SK-N-SH (cell line): Measurements from ENCODE around the gene C17orf67. TPM values are rescaled to one million over a fixed set of nuclear protein-coding genes. Genes with fewer than 3 reads are reported as not detected.

Source experiments
- CTCF ChIA-PET: fragments of 300-600, 350-600 bp; formaldehyde crosslinking; extraction: SDS; loops from one replicate; lab custom pipeline; 2021; lab: Yijun Ruan, JAX
- POLR2A ChIA-PET: fragments of 350-600 bp; sonication (Branson Sonifier 250); formaldehyde crosslinking; extraction: SDS; loops from one replicate; lab custom pipeline; 2020; ENCODE audit warnings: antibody characterized with exemption, inconsistent platforms; lab: Yijun Ruan, JAX
- DNase-seq: peaks from one replicate; pipeline ENCODE4 v3.0.0; 2012
- H2AFZ ChIP-seq: fragments of 200-600 bp; sonication (generic); 2 replicates; pipeline ENCODE4 v1.8.1; 2016; ENCODE audit warnings: antibody characterized with exemption, mild to moderate bottlenecking, low read depth
- H3F3A ChIP-seq: fragments of 200-600 bp; sonication (generic); replicated peaks from 2 replicates; pipeline ENCODE3; 2016; ENCODE audit warnings: antibody characterized with exemption, mild to moderate bottlenecking; ENCODE audit not compliant: insufficient read depth
- H3K27ac ChIP-seq, 2 experiments: fragments of 200-500 bp in 1 of 2; fragments of 200-600 bp in 1 of 2; sonication (Bioruptor generic) in 1 of 2; sonication (generic), shearing (Covaris generic) in 1 of 2; 2 replicates each; pipeline versions ENCODE4 v1.5.1 to v1.6.1; 2014 to 2016; ENCODE audit warnings: low read depth in 2 of 2, inconsistent platforms in 1 of 2, low read length in 1 of 2, mild to moderate bottlenecking in 1 of 2, mixed read lengths in 1 of 2
- H3K27me3 ChIP-seq: fragments of 200-600 bp; sonication (generic), shearing (Covaris generic); 2 replicates; pipeline ENCODE4 v1.6.1; 2016; ENCODE audit warnings: mixed run types; ENCODE audit not compliant: insufficient read depth
- H3K36me3 ChIP-seq, 2 experiments: fragments of 200-500 bp in 1 of 2; fragments of 200-600 bp in 1 of 2; sonication (Bioruptor generic) in 1 of 2; sonication (generic) in 1 of 2; replicated peaks in 1 of 2; 2 replicates each; pipeline versions ENCODE3 to v1.5.1; 2014 to 2016; ENCODE audit warnings: low read length in 1 of 2, mild to moderate bottlenecking in 1 of 2; ENCODE audit not compliant: insufficient read depth in 2 of 2, control insufficient read depth in 1 of 2
- H3K4me1 ChIP-seq, 2 experiments: fragments of 200-500 bp in 1 of 2; fragments of 200-600 bp in 1 of 2; sonication (Bioruptor generic) in 1 of 2; sonication (generic), shearing (Covaris generic) in 1 of 2; 2 replicates each; pipeline versions ENCODE4 v1.5.1 to v1.6.1; 2014 to 2016; ENCODE audit warnings: low read depth in 1 of 2, low read length in 1 of 2, mixed run types in 1 of 2; ENCODE audit not compliant: insufficient read depth in 2 of 2, control insufficient read depth in 1 of 2
- H3K4me2 ChIP-seq: fragments of 200-600 bp; sonication (generic), shearing (Covaris generic); 2 replicates; pipeline ENCODE4 v1.6.1; 2017; ENCODE audit warnings: mixed run types
- H3K4me3 ChIP-seq, 2 experiments: fragments of 200-500 bp in 1 of 2; fragments of 200-600 bp in 1 of 2; sonication (Bioruptor generic) in 1 of 2; sonication (generic), shearing (Covaris generic) in 1 of 2; 2 replicates each; pipeline versions ENCODE4 v1.5.1 to v1.8.1; 2014 to 2016; ENCODE audit warnings: low read depth in 2 of 2, inconsistent platforms in 1 of 2, low read length in 1 of 2, mild to moderate bottlenecking in 1 of 2, mixed read lengths in 1 of 2, moderate library complexity in 1 of 2
- H3K79me2 ChIP-seq: fragments of 200-600 bp; sonication (generic); 2 replicates; pipeline ENCODE4 v1.8.1; 2017; ENCODE audit warnings: mild to moderate bottlenecking; ENCODE audit not compliant: insufficient read depth
- H3K9ac ChIP-seq: fragments of 200-600 bp; sonication (generic); 2 replicates; pipeline ENCODE4 v1.6.1; 2017; ENCODE audit warnings: mixed run types
- H3K9me2 ChIP-seq: fragments of 200-600 bp; sonication (generic); 2 replicates; pipeline ENCODE4 v1.6.1; 2017; ENCODE audit warnings: mixed run types
- H3K9me3 ChIP-seq: fragments of 200-600 bp; sonication (generic); 2 replicates; pipeline ENCODE4 v1.6.1; 2017; ENCODE audit warnings: mixed run types, mild to moderate bottlenecking, moderate library complexity
- H4K20me1 ChIP-seq: fragments of 200-600 bp; sonication (generic); 2 replicates; pipeline ENCODE4 v1.6.1; 2017; ENCODE audit warnings: mild to moderate bottlenecking, mixed run types; ENCODE audit not compliant: insufficient read depth
- EZH2phosphoT487 ChIP-seq: fragments of 200-600 bp; sonication (generic); IDR thresholded peaks from 2 replicates; pipeline ENCODE4 v1.6.1; 2017; ENCODE audit warnings: low read depth, mixed run types, mild to moderate bottlenecking, antibody characterized with exemption, moderate library complexity, borderline replicate concordance
- MXI1 ChIP-seq: IDR thresholded peaks from 2 replicates; pipeline ENCODE4 v1.6.1; 2012; ENCODE audit warnings: mild to moderate bottlenecking, low read depth, low read length, improper control_type of control experiment
- NRF1 ChIP-seq: IDR thresholded peaks from 2 replicates; pipeline ENCODE4 v1.6.1; 2012; ENCODE audit warnings: low read depth, mild to moderate bottlenecking, low read length
- REST ChIP-seq: IDR thresholded peaks from 2 replicates; pipeline ENCODE4 v1.6.1; 2012; ENCODE audit warnings: mild to moderate bottlenecking, low read depth, low read length, moderate library complexity
- RFX5 ChIP-seq: IDR thresholded peaks from 2 replicates; pipeline ENCODE4 v1.6.1; 2012; ENCODE audit warnings: mild to moderate bottlenecking, improper control_type of control experiment, low read length
- SIN3A ChIP-seq: IDR thresholded peaks from 2 replicates; pipeline ENCODE4 v1.6.1; 2012; ENCODE audit warnings: low read depth, mild to moderate bottlenecking, low read length, moderate library complexity, borderline replicate concordance
- TAF1 ChIP-seq: IDR thresholded peaks from 2 replicates; pipeline ENCODE4 v1.6.1; 2012; ENCODE audit warnings: low read depth, mild to moderate bottlenecking, low read length, moderate library complexity, borderline replicate concordance
- WGBS: methylation state at CpG from one replicate; pipeline ENCODE4 v1.1.6; 2017; ENCODE audit warnings: low lambda C conversion rate; 5-methylcytosine and 5-hydroxymethylcytosine counted together
- polyA plus RNA-seq, 3 experiments: library from polyadenylated mRNA; depleted of rRNA; stranded (reverse); fragments of >200 nt; gene quantifications; 2 replicates each; pipeline ENCODE4 v1.2.3, GENCODE V29; 2012
- TF ChIP-seq, protein P1 (sequence below): IDR thresholded peaks from 2 replicates; pipeline ENCODE4 v1.4.0; 2012; ENCODE audit warnings: low read depth, borderline replicate concordance

Gene C17orf67
- polyA plus RNA-seq, 1 of the 3 experiments (the other 2 are of a cell fraction) = 1.7 TPM

- no peak overlapping the region for H2AFZ ChIP-seq
- no peak for TF ChIP-seq EZH2phosphoT487
- no peak for TF ChIP-seq RFX5
- TF ChIP-seq MXI1 = no peak
- no peak for TF ChIP-seq NRF1
- TF ChIP-seq, protein P1, sequence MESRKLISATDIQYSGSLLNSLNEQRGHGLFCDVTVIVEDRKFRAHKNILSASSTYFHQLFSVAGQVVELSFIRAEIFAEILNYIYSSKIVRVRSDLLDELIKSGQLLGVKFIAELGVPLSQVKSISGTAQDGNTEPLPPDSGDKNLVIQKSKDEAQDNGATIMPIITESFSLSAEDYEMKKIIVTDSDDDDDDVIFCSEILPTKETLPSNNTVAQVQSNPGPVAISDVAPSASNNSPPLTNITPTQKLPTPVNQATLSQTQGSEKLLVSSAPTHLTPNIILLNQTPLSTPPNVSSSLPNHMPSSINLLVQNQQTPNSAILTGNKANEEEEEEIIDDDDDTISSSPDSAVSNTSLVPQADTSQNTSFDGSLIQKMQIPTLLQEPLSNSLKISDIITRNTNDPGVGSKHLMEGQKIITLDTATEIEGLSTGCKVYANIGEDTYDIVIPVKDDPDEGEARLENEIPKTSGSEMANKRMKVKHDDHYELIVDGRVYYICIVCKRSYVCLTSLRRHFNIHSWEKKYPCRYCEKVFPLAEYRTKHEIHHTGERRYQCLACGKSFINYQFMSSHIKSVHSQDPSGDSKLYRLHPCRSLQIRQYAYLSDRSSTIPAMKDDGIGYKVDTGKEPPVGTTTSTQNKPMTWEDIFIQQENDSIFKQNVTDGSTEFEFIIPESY = no peak
- TF ChIP-seq REST = no peak
- H4K20me1 ChIP-seq = no peaks in the 10 kb centered on the region
- no peaks in the 10 kb centered on the region for H3K4me1 ChIP-seq
- no peaks in the 10 kb centered on the region for H3K27me3 ChIP-seq
- ChIA-PET POLR2A (interaction anchor here (0.6 kb wide), 1 partner anchor 72 kb away, joined by 3 read pairs; no protein-coding TSS in a partner anchor), CTCF (interaction anchor here (0.7 to 6.1 kb wide), 8 partner anchors 15 to 114 kb away, joined by 3 to 28 read pairs (median 3); no protein-coding TSS in a partner anchor)
- H3K4me2 ChIP-seq = no peak overlapping the region
- H3F3A ChIP-seq = no peaks in the 10 kb centered on the region
- WGBS = 97% methylated on average over 2 of the region's 2 CpGs
- peaks cover 29 to 52% of the 10 kb centered on the region in 2 experiments for H3K36me3 ChIP-seq
- no peak overlapping the region for H3K27ac ChIP-seq
- DNase-seq = no peak
- H3K4me3 ChIP-seq = no peak overlapping the region
- H3K9ac ChIP-seq = no peak overlapping the region
- H3K9me2 ChIP-seq = no peaks in the 10 kb centered on the region; the same call in 1 of the 2 replicates
- no peaks in the 10 kb centered on the region for H3K9me3 ChIP-seq
- H3K79me2 ChIP-seq = no peaks in the 10 kb centered on the region
Measured at GRCh38 chr17:56850591-56850990, 16.9 kb upstream of the C17orf67 start.

DNA sequence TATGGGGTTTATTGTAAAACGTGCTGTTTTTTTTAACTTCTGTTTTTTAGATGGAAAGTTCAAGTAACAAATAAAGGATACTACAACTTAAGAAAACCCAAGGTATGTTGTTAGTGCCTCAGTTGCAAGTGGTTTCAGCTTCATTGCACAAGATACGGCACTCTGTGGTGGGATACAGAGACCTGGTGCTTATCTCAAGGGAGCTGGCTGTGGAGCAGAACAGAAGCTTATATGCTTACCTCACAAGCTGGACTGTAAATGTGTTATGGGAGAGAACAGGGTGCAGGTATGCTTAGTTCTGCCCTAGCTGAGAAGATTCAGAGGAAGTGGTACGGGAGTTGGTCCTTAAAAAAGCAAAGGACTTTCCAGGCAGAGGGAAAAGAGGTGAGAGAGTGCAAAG, 15.4 kb upstream of the C17orf67 start:
- Histone ChIP-seq H3K36me3 (peaks cover 34 to 48% of the 10 kb centered on the region in 2 experiments), H3F3A (no peaks in the 10 kb centered on the region), H3K27me3 (no peaks in the 10 kb centered on the region), H3K27ac (no peak overlapping the region), H3K9me3 (no peaks in the 10 kb centered on the region), H3K79me2 (no peaks in the 10 kb centered on the region), H3K4me3 (no peak overlapping the region), H2AFZ (no peak overlapping the region), H3K4me2 (no peak overlapping the region), H4K20me1 (no peaks in the 10 kb centered on the region), H3K9me2 (no peaks in the 10 kb centered on the region; the same call in 1 of the 2 replicates), H3K4me1 (no peaks in the 10 kb centered on the region), H3K9ac (no peak overlapping the region)
- ChIA-PET CTCF (interaction anchor here (0.6 to 6.1 kb wide), 4 partner anchors 14 to 1788 kb away, joined by 3 to 28 read pairs (median 4); no protein-coding TSS in a partner anchor), POLR2A (no interaction called here)
- TF ChIP-seq NRF1 = no peak
- no peak for TF ChIP-seq SIN3A
- no peak for TF ChIP-seq TAF1
- no peak for DNase-seq
- 63% methylated on average over 3 of the region's 3 CpGs for WGBS
